ENCODE data around the gene ABI3BP.
"Not testable (repeated sequence)": the region's sequence is repeated elsewhere in the genome, so short reads cannot be mapped to it uniquely, and the experiment has no call there.

Gene ABI3BP

DNA sequence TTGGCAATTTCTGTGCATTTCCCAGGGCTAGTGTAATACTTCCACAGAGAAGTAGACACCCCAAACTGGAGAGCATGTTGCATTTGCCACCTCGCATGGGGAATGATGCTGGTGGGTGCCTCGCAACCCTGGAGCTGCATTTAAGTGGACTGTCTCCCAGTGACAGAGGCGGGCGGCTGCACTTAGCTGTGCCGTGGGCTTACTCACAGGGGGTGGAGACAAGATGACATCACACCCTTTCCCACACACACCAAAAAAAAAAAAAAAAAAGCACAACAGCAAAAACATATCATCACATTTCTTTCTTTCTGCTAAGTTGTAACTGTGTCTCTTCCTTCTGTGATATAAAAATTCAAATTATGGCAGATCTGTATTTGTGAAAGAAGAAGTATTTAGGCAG, at the start of gene ABI3BP:
Gene ABI3BP, minus strand, starts transcription at position 113 of the 400 bp plus-strand sequence. Its CDS starts 37 bp downstream, at position 76.
- DNase-seq: peak in 8 of 10 donors; percentile 10 to 85 (median 35)
- intact Hi-C loops (cut with DNase I): no loop called here

GRCh38 chr3:101039285-101039684, 46.1 kb upstream of the ABI3BP start:
- DNase-seq: no peak
- intact Hi-C loops (cut with DNase I): no loop called here

GRCh38 chr3:101038880-101039279, 45.7 kb upstream of the ABI3BP start:
- intact Hi-C loops (cut with DNase I): no loop called here
- DNase-seq: no peak

DNA sequence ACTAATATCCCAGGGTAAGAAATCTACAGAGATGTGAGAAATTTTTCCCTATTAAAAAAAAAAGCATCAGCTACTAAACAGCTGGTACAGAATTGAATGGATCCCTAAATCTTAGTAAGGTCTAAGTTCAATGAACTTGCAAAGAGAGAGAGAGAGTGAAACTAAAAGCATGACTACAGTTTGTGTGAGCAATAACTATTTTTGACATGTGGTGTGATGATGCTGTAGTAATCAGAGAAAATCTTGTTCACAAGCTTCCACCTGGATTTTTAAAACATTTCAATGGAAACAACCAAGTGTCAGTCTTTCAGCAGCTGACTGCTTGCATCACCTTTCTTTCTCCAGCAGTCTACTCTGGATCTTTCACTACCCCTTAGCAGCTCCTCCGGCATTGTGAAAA, 45.2 kb upstream of the ABI3BP start:
- intact Hi-C loops (cut with DNase I): no loop called here
- no peak for DNase-seq

DNA sequence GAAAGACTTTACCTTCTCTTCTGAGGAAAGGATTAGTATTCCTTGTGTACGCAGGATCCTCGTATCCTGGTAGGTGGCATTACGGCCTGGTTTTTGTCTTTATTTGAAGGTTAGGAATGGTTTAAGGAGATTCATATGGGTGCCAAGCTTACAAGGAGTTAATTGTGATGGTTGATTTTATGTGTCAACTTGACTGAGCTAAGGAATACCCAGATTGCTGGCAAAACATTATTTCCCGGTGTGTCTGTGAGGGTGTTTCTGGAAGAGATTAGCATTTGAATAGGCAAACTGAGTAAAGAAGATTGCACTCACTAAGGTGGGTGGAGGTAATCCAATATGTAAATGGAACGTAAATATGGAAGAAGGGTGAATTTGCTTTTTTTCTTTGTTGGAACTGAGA, 44.4 kb upstream of the ABI3BP start:
- intact Hi-C loops (cut with DNase I): no loop called here
- DNase-seq: no peak

DNA sequence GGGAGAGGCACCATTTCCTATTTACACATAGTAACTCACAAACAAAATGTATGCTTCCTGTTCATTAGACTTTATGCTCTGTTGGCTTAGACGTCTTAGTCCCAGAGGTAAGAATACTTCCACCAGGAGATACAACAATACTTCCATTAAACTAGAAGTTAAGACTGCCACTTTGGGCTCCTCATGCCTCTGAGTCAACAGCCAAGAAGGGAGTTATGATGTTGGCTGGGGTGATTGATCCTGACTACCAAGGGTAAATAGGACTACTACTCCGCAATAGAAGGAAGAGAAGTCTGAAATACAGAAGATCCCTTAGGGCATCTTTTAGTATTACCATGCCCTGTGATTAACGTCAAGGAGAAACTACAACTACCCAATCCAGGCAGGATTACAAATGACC, 43.5 kb upstream of the ABI3BP start:
- intact Hi-C loops (cut with DNase I): no loop called here
- DNase-seq: no peak

GRCh38 chr3:101036213-101036618, 43.0 kb upstream of the ABI3BP start:
- intact Hi-C loops (cut with DNase I): no loop called here
- DNase-seq: no peak

DNA sequence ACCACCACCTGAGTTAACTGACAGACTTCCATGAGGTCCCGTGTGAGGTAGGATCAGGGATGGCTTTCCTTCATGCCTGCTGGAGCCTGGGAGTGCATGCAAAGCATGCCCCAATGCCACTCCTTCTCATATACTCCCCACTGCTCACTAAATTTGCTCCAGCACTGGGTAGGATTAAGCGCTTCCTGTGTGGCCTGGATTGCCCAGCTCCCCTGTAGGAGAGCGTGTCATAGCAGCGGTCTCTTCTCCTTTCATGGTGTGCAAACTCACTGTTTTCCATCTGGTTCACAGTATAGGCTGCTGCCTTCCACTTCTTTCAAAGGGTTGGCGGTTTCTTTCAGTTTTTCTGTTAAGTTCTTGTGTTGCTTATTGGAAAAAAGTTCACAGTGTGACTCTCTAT, 34.1 kb upstream of the ABI3BP start:
- intact Hi-C loops (cut with DNase I): no loop called here
- no peak for DNase-seq

- intact Hi-C loops (cut with DNase I): no loop called here
Measured at GRCh38 chr3:101026881-101027280, 33.7 kb upstream of the ABI3BP start.

DNA sequence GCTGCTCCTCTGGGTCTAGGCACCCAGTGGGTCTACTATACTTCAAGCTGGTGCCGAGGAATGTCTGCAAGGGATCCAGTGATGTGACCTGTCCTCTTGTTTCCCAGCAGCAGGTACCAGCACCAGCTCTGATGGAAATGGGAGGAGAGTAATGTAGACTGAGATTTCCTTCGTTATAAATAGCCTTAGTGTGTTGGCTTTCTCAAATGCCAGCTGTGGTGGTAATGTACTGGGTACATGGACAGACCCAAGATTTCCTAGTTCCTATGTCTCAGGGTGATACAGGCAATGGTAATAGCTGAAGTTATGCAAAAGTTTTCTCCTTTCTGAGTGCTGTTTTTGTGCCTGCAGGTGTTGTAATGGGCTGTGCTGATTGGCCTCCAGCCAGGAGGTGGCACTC, 33.0 kb upstream of the ABI3BP start:
- DNase-seq: no peak
- intact Hi-C loops (cut with DNase I): no loop called here

More at GRCh38 chr3:101026881-101027280, 33.7 kb upstream of the ABI3BP start:
- no peak for DNase-seq

DNA sequence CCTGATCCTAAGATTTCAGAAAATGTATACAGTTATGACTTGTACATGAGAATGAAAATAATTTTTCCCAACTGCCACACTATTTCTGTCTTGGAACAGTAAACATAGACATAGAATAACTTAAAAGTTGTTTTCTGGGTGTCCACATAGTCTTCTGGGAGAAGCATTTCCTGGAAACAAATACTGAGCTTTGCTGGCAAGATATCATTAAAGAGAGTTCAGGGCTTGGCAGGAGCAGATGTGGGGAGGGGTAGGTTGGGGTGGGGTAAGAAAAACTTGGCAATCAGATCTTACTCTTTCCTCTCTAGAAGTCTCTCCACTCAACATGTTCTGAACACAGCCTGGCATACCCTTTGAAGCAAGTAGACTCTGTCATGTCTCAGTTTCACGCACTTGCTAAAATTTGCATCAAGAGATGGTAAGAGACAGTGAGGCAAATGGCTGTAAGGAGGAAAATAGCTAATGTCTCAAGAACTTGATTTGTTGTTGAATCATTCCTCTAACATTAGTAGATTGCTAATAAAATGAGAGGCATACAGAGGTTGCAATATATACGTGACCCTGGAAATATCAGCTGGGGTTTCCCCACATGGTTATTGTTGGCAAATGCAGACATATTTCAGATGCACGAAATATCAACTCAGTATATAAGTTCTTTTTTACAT, 27.3 kb upstream of the ABI3BP start:
- no peak for DNase-seq
- intact Hi-C loops (cut with DNase I): no loop called here

DNA sequence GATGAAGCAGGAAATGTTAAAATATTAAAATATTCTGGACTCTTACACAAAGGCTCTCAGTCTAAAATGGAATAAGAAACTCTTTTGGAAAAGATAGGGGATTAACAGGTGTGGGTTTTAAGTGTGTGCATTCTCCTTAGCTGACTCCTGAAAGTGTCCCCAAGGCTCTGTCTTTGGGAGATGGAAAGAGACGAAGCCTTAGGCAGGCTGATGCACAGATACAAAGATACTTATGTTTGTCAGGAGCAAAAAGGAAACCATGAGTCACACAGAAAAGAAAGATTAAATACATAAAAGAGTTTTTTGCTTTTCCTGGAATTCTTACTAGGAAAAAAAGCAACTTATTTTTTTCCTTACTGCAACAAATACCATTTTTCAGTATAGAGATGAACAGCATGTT, 23.8 kb upstream of the ABI3BP start:
- DNase-seq: no peak
- intact Hi-C loops (cut with DNase I): no loop called here

- DNase-seq; intact Hi-C loops (cut with DNase I): not testable (repeated sequence)
Measured at GRCh38 chr3:101012312-101012711, 19.1 kb upstream of the ABI3BP start.

DNA sequence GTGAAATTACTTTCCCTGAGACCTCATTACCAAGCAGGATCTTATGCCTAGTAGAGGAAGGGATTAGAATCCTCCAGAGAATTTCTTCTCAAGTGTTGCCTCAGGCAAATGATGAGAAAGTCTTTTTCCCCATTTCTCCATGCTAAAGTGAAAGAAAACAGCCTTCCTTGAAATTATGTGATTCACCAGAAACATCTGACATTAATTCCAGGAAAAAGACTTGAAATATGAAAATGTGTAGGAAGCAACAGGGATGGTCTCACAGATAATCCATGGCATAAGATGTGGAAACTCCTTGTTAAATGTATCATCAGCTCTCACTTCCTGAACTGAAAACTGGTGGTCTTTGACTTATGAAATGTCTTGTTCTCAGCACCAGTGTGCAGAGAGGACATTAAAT, 17.9 kb upstream of the ABI3BP start:
- no peak for DNase-seq
- intact Hi-C loops (cut with DNase I): no loop called here

DNA sequence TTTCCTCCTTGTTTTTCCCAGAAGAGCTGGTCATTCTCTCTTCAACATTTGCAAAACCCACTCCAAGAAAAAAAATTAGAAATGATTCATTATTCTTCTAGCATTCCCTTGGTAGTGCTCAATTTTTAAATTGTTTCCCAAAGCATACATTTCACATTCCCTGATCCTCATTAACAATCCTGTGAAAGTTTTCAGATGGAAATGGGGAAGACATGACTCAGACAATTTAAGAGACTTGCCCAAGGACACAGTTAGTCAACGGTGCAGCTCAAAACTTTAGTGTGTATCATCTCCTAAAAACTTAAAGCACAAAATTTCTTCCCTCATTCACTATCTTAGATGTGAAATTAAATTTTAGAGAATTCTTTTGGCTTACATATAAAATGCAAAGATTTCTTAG, 17.1 kb upstream of the ABI3BP start:
- DNase-seq: no peak
- intact Hi-C loops (cut with DNase I): no loop called here

DNA sequence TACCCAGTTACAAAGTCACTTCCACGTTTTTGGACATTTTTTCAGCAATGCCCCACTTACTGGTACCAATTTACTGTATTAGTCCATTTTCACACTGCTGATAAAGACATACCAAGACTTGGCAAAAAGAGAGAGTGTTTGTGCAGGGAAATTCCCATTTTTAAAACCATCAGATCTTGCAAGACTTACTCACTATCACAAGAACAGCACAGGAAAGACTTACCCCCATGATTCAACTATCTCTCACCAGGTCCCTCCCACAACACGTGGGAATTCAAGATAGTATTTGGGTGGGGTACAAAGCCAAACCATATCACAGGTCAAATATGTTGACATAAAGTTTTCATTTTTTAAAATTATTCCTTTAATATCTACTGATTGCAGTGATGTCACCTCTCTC, 16.2 kb upstream of the ABI3BP start:
- no peak for DNase-seq
- intact Hi-C loops (cut with DNase I): no loop called here

GRCh38 chr3:100999160-100999559, 5.9 kb upstream of the ABI3BP start:
- no peak for DNase-seq
- intact Hi-C loops (cut with DNase I): no loop called here

- intact Hi-C loops (cut with DNase I): no loop called here
- no peak for DNase-seq
Measured at GRCh38 chr3:100994809-100995208, 1.6 kb upstream of the ABI3BP start.

- DNase-seq: no peak
- intact Hi-C loops (cut with DNase I): no loop called here
Measured at GRCh38 chr3:100994187-100994586, 966 bp upstream of the ABI3BP start.

DNA sequence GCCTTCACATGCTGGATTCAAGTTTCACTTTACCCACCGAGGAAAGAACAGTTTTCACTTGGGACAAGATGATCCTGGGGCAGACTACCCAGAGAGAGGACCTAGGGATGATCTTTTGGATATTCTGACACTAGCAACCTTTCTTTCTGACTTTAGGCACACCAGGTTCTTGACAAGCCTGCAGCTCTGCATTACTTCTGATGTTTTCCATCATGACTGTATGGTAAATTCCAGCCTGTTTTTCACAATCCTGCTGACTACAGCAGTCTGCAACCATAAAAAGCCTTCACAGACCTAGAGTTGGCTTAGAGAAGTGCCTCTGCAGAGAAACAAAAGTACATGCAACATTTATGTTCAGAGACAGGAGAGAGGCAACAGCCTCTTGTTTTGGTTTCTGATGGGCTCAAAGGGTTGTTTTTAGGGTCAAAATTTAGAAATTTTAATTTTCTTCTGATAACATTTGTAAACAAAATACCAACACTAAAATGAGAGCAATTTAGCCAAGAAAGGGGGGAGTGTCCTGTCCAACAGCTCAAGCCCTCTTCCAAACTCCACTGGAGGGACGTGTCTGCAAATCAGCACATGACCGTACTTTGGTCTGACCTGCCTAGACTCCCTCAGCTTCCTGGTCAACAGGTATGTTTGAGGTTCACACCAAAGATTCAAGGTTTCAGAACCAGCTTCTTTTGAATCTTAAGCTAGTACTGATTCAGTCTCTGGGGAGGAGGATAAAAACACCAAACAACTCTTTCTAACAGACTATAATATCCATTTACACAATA, 799 bp downstream of the ABI3BP start:
- intact Hi-C loops (cut with DNase I): no loop called here

DNA sequence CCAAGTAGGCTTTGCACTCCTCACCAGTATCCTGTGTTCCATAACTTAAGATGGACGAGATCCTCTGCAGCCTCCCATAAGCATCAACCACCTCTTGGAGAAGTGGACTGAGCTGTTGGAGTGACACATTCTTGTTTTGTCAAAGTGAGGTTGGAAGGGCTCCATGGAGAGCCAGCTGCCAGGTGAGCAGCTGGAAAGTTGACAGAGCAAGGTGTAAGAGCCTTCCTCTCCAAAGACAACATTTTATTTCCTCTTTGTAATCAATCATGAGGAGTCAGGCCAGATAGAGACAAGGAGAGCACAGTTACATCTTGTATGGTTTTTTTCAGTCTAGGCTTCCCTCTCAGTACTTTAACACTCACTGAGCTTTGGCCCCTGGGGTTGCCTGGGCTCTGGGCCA, 5.1 kb downstream of the ABI3BP start:
- no peak for DNase-seq
- intact Hi-C loops (cut with DNase I): no loop called here

More for the DNA sequence above, 799 bp downstream of the ABI3BP start:
- DNase-seq: no peak

GRCh38 chr3:100984308-100984707, 8.9 kb downstream of the ABI3BP start:
- DNase-seq: no peak
- intact Hi-C loops (cut with DNase I): no loop called here

All from posterior cingulate gyrus (tissue), 11 donors.